ENCODE data around the gene KIAA1217.

Gene KIAA1217

GRCh38 chr10:24518411-24518810 is 309.5 kb downstream of the KIAA1217 start:
- DNase-seq = no peak

GRCh38 chr10:24518981-24519597 is 310.2 kb downstream of the KIAA1217 start:
- DNase-seq = peak; percentile 66

- DNase-seq = no peak
Observed at GRCh38 chr10:24519950-24520349, 311.0 kb downstream of the KIAA1217 start.

- no peak for DNase-seq
Observed at GRCh38 chr10:24524314-24524713, 315.4 kb downstream of the KIAA1217 start.

GRCh38 chr10:24526085-24526649 is 317.2 kb downstream of the KIAA1217 start:
- no peak for DNase-seq

- no peak for DNase-seq
Observed at GRCh38 chr10:24528946-24529345, 320.0 kb downstream of the KIAA1217 start.

GRCh38 chr10:24531439-24531838 is 322.5 kb downstream of the KIAA1217 start:
- DNase-seq = no peak

GRCh38 chr10:24533981-24534380 is 325.0 kb downstream of the KIAA1217 start:
- no peak for DNase-seq

GRCh38 chr10:24536636-24537035 is 327.7 kb downstream of the KIAA1217 start:
- no peak for DNase-seq

GRCh38 chr10:24541239-24541753 is 332.4 kb downstream of the KIAA1217 start:
- no peak for DNase-seq

GRCh38 chr10:24542314-24543270 is 333.7 kb downstream of the KIAA1217 start:
- DNase-seq = no peak

GRCh38 chr10:24544776-24545175 is 335.8 kb downstream of the KIAA1217 start:
- DNase-seq = no peak

GRCh38 chr10:24545585-24545984 is 336.6 kb downstream of the KIAA1217 start:
- DNase-seq = no peak

- no peak for DNase-seq
Observed at GRCh38 chr10:24550680-24551079, 341.7 kb downstream of the KIAA1217 start.

GRCh38 chr10:24551161-24551560 is 342.2 kb downstream of the KIAA1217 start:
- no peak for DNase-seq

- DNase-seq = no peak
Observed at GRCh38 chr10:24552346-24553016, 343.5 kb downstream of the KIAA1217 start.

GRCh38 chr10:24553051-24553612 is 344.2 kb downstream of the KIAA1217 start:
- no peak for DNase-seq

GRCh38 chr10:24554036-24554435 is 345.1 kb downstream of the KIAA1217 start:
- DNase-seq = no peak

- DNase-seq = no peak
Observed at GRCh38 chr10:24556126-24556749, 347.3 kb downstream of the KIAA1217 start.

- DNase-seq = peak; percentile 49
Observed at GRCh38 chr10:24556750-24557742, 348.1 kb downstream of the KIAA1217 start.

GRCh38 chr10:24561453-24561852 is 352.5 kb downstream of the KIAA1217 start:
- DNase-seq = no peak
